ENCODE results near the gene MN1. TPM values are rescaled to one million over a fixed set of nuclear protein-coding genes. Genes with fewer than 3 reads are reported as not detected.

MN1 gene
- total RNA-seq, 1 donor, result 6.2 TPM

DNA sequence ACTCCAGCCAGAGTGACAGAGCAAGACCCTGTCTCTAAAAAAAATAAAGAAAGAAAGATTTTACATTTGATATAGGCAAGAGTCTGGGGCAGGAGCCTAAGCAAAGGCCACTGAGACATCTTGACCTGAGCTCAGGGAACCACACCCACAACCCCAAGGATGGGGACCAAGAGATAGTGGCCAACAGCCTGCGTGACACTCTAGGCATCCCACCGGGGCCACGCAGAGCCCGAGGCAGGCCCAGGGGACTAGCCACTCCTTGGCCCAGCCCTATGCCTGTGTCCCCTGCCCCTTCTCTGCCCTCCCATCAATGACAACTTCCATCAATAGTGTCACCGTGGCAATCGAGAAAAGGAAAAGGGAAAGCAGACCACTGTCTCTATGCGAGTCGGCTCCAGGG lies 41.1 kb downstream of the MN1 start:
- no peak overlapping the region for H3K4me2 ChIP-seq (ENCODE audit: insufficient read depth, low read length)
- H3K27me3 ChIP-seq (ENCODE audit: insufficient read depth, low read length), result peaks cover 2% of the 10 kb centered on the region
- DNase-seq (ENCODE audit: insufficient read length, low spot score, missing footprints), result no peak
- no peaks in the 10 kb centered on the region for H3K9me3 ChIP-seq (ENCODE audit: low read depth, low read length)
- TF ChIP-seq, protein P1, sequence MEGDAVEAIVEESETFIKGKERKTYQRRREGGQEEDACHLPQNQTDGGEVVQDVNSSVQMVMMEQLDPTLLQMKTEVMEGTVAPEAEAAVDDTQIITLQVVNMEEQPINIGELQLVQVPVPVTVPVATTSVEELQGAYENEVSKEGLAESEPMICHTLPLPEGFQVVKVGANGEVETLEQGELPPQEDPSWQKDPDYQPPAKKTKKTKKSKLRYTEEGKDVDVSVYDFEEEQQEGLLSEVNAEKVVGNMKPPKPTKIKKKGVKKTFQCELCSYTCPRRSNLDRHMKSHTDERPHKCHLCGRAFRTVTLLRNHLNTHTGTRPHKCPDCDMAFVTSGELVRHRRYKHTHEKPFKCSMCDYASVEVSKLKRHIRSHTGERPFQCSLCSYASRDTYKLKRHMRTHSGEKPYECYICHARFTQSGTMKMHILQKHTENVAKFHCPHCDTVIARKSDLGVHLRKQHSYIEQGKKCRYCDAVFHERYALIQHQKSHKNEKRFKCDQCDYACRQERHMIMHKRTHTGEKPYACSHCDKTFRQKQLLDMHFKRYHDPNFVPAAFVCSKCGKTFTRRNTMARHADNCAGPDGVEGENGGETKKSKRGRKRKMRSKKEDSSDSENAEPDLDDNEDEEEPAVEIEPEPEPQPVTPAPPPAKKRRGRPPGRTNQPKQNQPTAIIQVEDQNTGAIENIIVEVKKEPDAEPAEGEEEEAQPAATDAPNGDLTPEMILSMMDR (IDR thresholded peaks at IDR 0.05; ENCODE audit: extremely low read depth, low read depth, low read length), result no peak
- H2AFZ ChIP-seq (ENCODE audit: low read length), result no peak overlapping the region
- no peak overlapping the region for H3K4me3 ChIP-seq (ENCODE audit: insufficient read depth, low read length)
- no peaks in the 10 kb centered on the region for H3K79me2 ChIP-seq (ENCODE audit: insufficient read depth, low read length)
- no peaks in the 10 kb centered on the region for H3K4me1 ChIP-seq (ENCODE audit: insufficient read depth, low read length)
- no peaks in the 10 kb centered on the region for H3K36me3 ChIP-seq (ENCODE audit: insufficient read depth, low read length)
- no peaks in the 10 kb centered on the region for H4K20me1 ChIP-seq (ENCODE audit: insufficient read depth, low read length)
- no peak overlapping the region for H3K27ac ChIP-seq (ENCODE audit: low read depth, low read length)

DNA sequence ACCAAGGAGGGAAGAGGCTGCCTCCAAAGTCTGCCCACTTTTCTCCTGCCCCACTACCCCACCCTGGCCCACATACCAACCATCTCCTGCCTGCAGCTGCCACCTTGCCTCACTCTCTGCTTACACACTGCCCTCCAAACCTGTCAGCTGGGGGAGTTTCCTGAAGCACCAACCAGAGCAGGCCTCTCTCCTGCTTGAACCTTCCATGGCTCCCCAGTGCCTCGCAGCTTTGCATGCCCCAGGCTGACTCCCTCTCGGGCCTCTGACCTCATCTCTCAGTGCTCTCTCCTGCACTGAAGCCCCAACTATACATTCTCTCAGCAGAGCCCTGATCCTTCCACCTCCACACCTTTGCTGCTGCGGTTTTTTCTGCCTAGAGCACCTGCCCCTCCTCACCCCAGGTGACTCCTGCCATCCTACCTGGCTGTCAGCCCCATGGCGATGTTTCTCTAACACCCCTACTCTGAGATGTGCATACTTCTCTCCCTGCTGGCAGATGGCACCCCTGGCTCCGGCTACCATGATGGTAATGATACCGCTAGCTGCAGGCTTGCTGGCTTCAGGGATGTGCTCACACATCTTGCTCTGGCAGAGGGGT lies 43.5 kb downstream of the MN1 start:
- Histone ChIP-seq H3K27me3 (ENCODE audit: insufficient read depth, low read length) (no peaks in the 10 kb centered on the region), H3K79me2 (ENCODE audit: insufficient read depth, low read length) (no peaks in the 10 kb centered on the region), H3K4me2 (ENCODE audit: insufficient read depth, low read length) (no peak overlapping the region), H3K4me3 (ENCODE audit: insufficient read depth, low read length) (no peak overlapping the region), H3K36me3 (ENCODE audit: insufficient read depth, low read length) (no peaks in the 10 kb centered on the region), H4K20me1 (ENCODE audit: insufficient read depth, low read length) (no peaks in the 10 kb centered on the region), H3K9me3 (ENCODE audit: low read depth, low read length) (no peaks in the 10 kb centered on the region), H3K27ac (ENCODE audit: low read depth, low read length) (no peak overlapping the region), H3K4me1 (ENCODE audit: insufficient read depth, low read length) (peaks cover 2% of the 10 kb centered on the region), H2AFZ (ENCODE audit: low read length) (no peak overlapping the region)
- peak; percentile 31 for DNase-seq (ENCODE audit: insufficient read length, low spot score, missing footprints)
- TF ChIP-seq, protein P1 (IDR thresholded peaks at IDR 0.05; ENCODE audit: extremely low read depth, low read depth, low read length), result no peak

DNA sequence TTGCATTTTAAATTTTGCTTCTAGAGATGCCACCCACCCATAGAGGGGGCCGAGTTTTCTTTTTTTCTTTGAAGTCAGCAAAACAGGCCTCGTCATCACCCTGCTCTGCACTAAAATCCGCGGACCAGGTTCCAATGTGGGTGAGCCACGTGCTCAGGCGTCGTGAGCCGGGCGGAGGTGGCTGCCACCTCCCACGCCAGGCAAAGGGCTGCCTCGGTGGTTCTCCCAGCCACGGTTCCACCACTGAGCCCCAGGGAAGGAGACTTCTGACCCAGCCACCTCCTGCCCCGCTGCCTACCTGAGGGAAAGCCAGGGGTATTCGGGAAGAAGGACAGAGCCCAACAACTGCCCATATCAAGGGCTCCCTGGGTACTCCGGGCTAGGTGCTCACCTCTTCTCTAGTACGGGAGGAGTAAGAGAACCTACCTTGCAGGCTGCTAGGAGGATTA lies 45.3 kb downstream of the MN1 start:
- no peak overlapping the region for H3K4me2 ChIP-seq (ENCODE audit: insufficient read depth, low read length)
- H3K79me2 ChIP-seq (ENCODE audit: insufficient read depth, low read length), result no peaks in the 10 kb centered on the region
- H3K9me3 ChIP-seq (ENCODE audit: low read depth, low read length), result no peaks in the 10 kb centered on the region
- H4K20me1 ChIP-seq (ENCODE audit: insufficient read depth, low read length), result no peaks in the 10 kb centered on the region
- H2AFZ ChIP-seq (ENCODE audit: low read length), result no peak overlapping the region
- H3K4me1 ChIP-seq (ENCODE audit: insufficient read depth, low read length), result peaks cover 8% of the 10 kb centered on the region
- H3K4me3 ChIP-seq (ENCODE audit: insufficient read depth, low read length), result no peak overlapping the region
- peak; percentile 49 for DNase-seq (ENCODE audit: insufficient read length, low spot score, missing footprints)
- TF ChIP-seq, protein P1 (IDR thresholded peaks at IDR 0.05; ENCODE audit: extremely low read depth, low read depth, low read length), result no peak
- H3K27me3 ChIP-seq (ENCODE audit: insufficient read depth, low read length), result no peaks in the 10 kb centered on the region
- H3K27ac ChIP-seq (ENCODE audit: low read depth, low read length), result no peak overlapping the region
- no peaks in the 10 kb centered on the region for H3K36me3 ChIP-seq (ENCODE audit: insufficient read depth, low read length)

DNA sequence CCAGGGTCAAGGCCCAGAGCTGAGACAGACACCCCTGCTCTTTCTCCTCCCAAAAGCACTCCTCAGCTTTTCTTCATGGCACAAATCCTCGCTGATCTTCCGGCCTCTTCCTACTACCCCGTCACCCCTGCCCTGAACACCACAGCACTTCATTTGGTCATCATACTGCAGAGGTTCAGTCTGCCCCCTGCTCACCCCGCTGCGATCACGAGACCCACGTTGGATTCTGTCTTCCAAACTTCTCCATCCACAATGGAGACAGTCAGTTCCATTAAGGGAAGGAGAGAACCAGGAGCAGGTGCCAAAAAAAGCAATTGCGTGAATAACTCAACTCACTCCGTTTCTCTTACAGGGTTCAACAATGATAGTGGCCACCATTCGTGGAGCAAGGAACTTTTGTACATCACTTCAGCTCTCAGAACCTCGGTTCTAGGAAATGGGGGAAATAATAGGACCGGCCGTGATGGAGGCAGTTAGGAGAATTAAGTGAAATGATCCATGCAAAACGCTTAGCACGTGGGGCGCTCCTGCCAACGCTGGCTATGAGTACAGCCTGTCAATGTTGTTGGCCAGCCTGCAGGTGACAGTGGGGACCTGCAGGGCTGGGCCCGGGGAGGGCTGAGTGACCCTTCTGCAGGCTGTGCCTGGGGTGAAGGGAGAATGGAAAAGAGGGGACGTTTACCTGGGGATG lies 45.9 kb downstream of the MN1 start:
- TF ChIP-seq, protein P1 (IDR thresholded peaks at IDR 0.05; ENCODE audit: extremely low read depth, low read depth, low read length), result no peak
- Histone ChIP-seq H3K27ac (ENCODE audit: low read depth, low read length) (no peak overlapping the region), H3K4me3 (ENCODE audit: insufficient read depth, low read length) (no peak overlapping the region), H3K79me2 (ENCODE audit: insufficient read depth, low read length) (no peaks in the 10 kb centered on the region), H3K4me1 (ENCODE audit: insufficient read depth, low read length) (peaks cover 8% of the 10 kb centered on the region), H3K27me3 (ENCODE audit: insufficient read depth, low read length) (no peaks in the 10 kb centered on the region), H4K20me1 (ENCODE audit: insufficient read depth, low read length) (no peaks in the 10 kb centered on the region), H3K4me2 (ENCODE audit: insufficient read depth, low read length) (no peak overlapping the region), H3K9me3 (ENCODE audit: low read depth, low read length) (no peaks in the 10 kb centered on the region), H2AFZ (ENCODE audit: low read length) (no peak overlapping the region), H3K36me3 (ENCODE audit: insufficient read depth, low read length) (no peaks in the 10 kb centered on the region)
- peak; percentile 47 for DNase-seq (ENCODE audit: insufficient read length, low spot score, missing footprints)

All from osteoblast (primary cell).